Mesenchymal stem cell (in vitro differentiated cells and primary cell): ENCODE results near the gene IGSF21.

Experiments
- DNase-seq: peaks from one replicate; pipeline ENCODE4 v3.0.0-alpha.2; 2013
- H2AFZ ChIP-seq: one replicate; pipeline ENCODE4 v1.6.1; 2013; ENCODE audit warnings: low read depth, mild to moderate bottlenecking, control low read depth, inconsistent platforms, low read length, moderate library complexity
- H2AK5ac ChIP-seq: 2 replicates; pipeline ENCODE4 v1.6.1; 2013; ENCODE audit warnings: low read length, moderate library complexity, mild to moderate bottlenecking, inconsistent platforms; ENCODE audit not compliant: severe bottlenecking
- H2BK120ac ChIP-seq: one replicate; pipeline ENCODE4 v1.6.1; 2013; ENCODE audit warnings: low read depth, mild to moderate bottlenecking, inconsistent platforms, low read length, moderate library complexity
- H2BK12ac ChIP-seq, 2 experiments: one replicate each; pipeline ENCODE4 v1.6.1; 2013; ENCODE audit warnings: inconsistent platforms in 2 of 2, low read length in 2 of 2, mild to moderate bottlenecking in 2 of 2, moderate library complexity in 2 of 2, control low read depth in 1 of 2
- H2BK15ac ChIP-seq: one replicate; pipeline ENCODE4 v1.6.1; 2013; ENCODE audit warnings: mild to moderate bottlenecking, low read depth, inconsistent platforms; ENCODE audit not compliant: poor library complexity, severe bottlenecking
- H2BK5ac ChIP-seq: 2 replicates; pipeline ENCODE4 v1.6.1; 2013; ENCODE audit warnings: low read depth, mild to moderate bottlenecking, low read length, control low read depth, inconsistent platforms; ENCODE audit not compliant: poor library complexity, severe bottlenecking
- H3K14ac ChIP-seq, 2 experiments: one replicate each; pipeline ENCODE4 v1.6.1; 2013; ENCODE audit warnings: inconsistent platforms in 2 of 2, low read length in 2 of 2, control low read depth in 1 of 2, mild to moderate bottlenecking in 1 of 2, moderate library complexity in 1 of 2
- H3K18ac ChIP-seq, 2 experiments: one replicate each; pipeline ENCODE4 v1.6.1; 2013; ENCODE audit warnings: inconsistent platforms in 2 of 2, low read length in 2 of 2, control low read depth in 1 of 2, low read depth in 1 of 2, mild to moderate bottlenecking in 1 of 2
- H3K23ac ChIP-seq, 2 experiments: one replicate each; pipeline ENCODE4 v1.6.1; 2013; ENCODE audit warnings: inconsistent platforms in 2 of 2, low read length in 2 of 2, mild to moderate bottlenecking in 2 of 2, moderate library complexity in 2 of 2, control low read depth in 1 of 2
- H3K27ac ChIP-seq: 2 replicates; pipeline ENCODE4 v1.5.1; 2013; ENCODE audit warnings: mild to moderate bottlenecking, moderate library complexity, low read length, control low read depth, inconsistent platforms; ENCODE audit not compliant: poor library complexity, severe bottlenecking
- H3K27me3 ChIP-seq, 2 experiments: 2 replicates each; pipeline versions ENCODE4 v1.6.1 to v1.7.0; 2013; ENCODE audit warnings: low read length in 2 of 2, mild to moderate bottlenecking in 2 of 2, moderate library complexity in 2 of 2, control low read depth in 1 of 2, inconsistent platforms in 1 of 2; ENCODE audit not compliant: control insufficient read depth in 1 of 2, insufficient read depth in 1 of 2
- H3K36me3 ChIP-seq, 2 experiments: 2 replicates each; pipeline versions ENCODE4 v1.6.1 to v1.7.0; 2013; ENCODE audit warnings: low read length in 2 of 2, control low read depth in 1 of 2, inconsistent platforms in 1 of 2, low read depth in 1 of 2, mild to moderate bottlenecking in 1 of 2; ENCODE audit not compliant: insufficient read depth in 2 of 2, control insufficient read depth in 1 of 2
- H3K4ac ChIP-seq, 2 experiments: one replicate each; pipeline ENCODE4 v1.6.1; 2013; ENCODE audit warnings: inconsistent platforms in 2 of 2, low read length in 2 of 2, mild to moderate bottlenecking in 2 of 2, moderate library complexity in 2 of 2, control low read depth in 1 of 2, low read depth in 1 of 2
- H3K4me1 ChIP-seq: 2 replicates; pipeline ENCODE4 v1.6.1; 2013; ENCODE audit warnings: low read depth, low read length, control low read depth; ENCODE audit not compliant: control insufficient read depth, insufficient read depth
- H3K4me2 ChIP-seq: 2 replicates; pipeline ENCODE4 v1.6.1; 2013; ENCODE audit warnings: low read length, mild to moderate bottlenecking, inconsistent platforms; ENCODE audit not compliant: poor library complexity, severe bottlenecking
- H3K4me3 ChIP-seq, 2 experiments: 2 replicates each; pipeline versions ENCODE4 v1.5.1 to v1.7.0; 2013; ENCODE audit warnings: low read length in 2 of 2, mild to moderate bottlenecking in 2 of 2, control low read depth in 1 of 2, low read depth in 1 of 2; ENCODE audit not compliant: insufficient read depth in 1 of 2
- H3K79me1 ChIP-seq: replicated peaks from 2 replicates; pipeline ENCODE4 v1.6.1; 2013; ENCODE audit warnings: mild to moderate bottlenecking, control low read depth, low read length, inconsistent platforms; ENCODE audit not compliant: poor library complexity, severe bottlenecking
- H3K9ac ChIP-seq: 2 replicates; pipeline ENCODE4 v1.7.0; 2013; ENCODE audit warnings: mild to moderate bottlenecking, low read length, moderate library complexity
- H3K9me3 ChIP-seq: 2 replicates; pipeline ENCODE4 v1.7.0; 2013; ENCODE audit warnings: mild to moderate bottlenecking, low read length; ENCODE audit not compliant: control insufficient read depth
- H4K8ac ChIP-seq: one replicate; pipeline ENCODE4 v1.6.1; 2013; ENCODE audit warnings: inconsistent platforms, mild to moderate bottlenecking, low read length, moderate library complexity
- H4K91ac ChIP-seq: one replicate; pipeline ENCODE4 v1.6.1; 2013; ENCODE audit warnings: mild to moderate bottlenecking, low read length, inconsistent platforms
- WGBS: methylation state at CpG from one replicate; pipeline ENCODE4 v1.1.7; 2013; ENCODE audit warnings: mixed read lengths; 5-methylcytosine and 5-hydroxymethylcytosine counted together

The IGSF21 gene

GRCh38 chr1:18097206-18097605 is 10.4 kb upstream of the IGSF21 start:
- H4K8ac ChIP-seq, result no peak overlapping the region

GRCh38 chr1:18099026-18099425 is 8.6 kb upstream of the IGSF21 start:
- WGBS, result 73% methylated on average over 2 of the region's 2 CpGs
- Histone ChIP-seq H3K4me1 (no peaks in the 10 kb centered on the region), H3K18ac (no peak overlapping the region), H3K4me3 (no peak overlapping the region), H4K8ac (no peak overlapping the region), H2BK5ac (no peak overlapping the region), H3K4me2 (no peak overlapping the region), H3K14ac (no peak overlapping the region), H3K9ac (no peak overlapping the region), H2BK12ac (no peak overlapping the region), H3K23ac (no peak overlapping the region), H3K36me3 (no peaks in the 10 kb centered on the region), H3K4ac (no peak overlapping the region), H3K27ac (no peak overlapping the region), H2BK120ac (no peak overlapping the region), H4K91ac (no peak overlapping the region), H2AK5ac (no peak overlapping the region), H2AFZ (no peak overlapping the region), H3K9me3 (no peaks in the 10 kb centered on the region), H2BK15ac (no peak overlapping the region), H3K79me1 (no peaks in the 10 kb centered on the region), H3K27me3 (peaks cover 0 to 76% of the 10 kb centered on the region in 2 experiments)
- DNase-seq, result no peak

More at GRCh38 chr1:18097206-18097605, 10.4 kb upstream of the IGSF21 start:
- no peak overlapping the region for H3K4me3 ChIP-seq
- H2BK120ac ChIP-seq, result no peak overlapping the region
- no peaks in the 10 kb centered on the region for H3K36me3 ChIP-seq
- no peak overlapping the region for H3K18ac ChIP-seq
- H2BK5ac ChIP-seq, result no peak overlapping the region
- H3K4me1 ChIP-seq, result no peaks in the 10 kb centered on the region
- H3K79me1 ChIP-seq, result no peaks in the 10 kb centered on the region
- H3K27ac ChIP-seq, result no peak overlapping the region
- peaks cover 3% of the 10 kb centered on the region for H3K9me3 ChIP-seq
- H3K14ac ChIP-seq, result no peak overlapping the region
- no peak overlapping the region for H2AK5ac ChIP-seq
- peaks cover 0 to 65% of the 10 kb centered on the region in 2 experiments for H3K27me3 ChIP-seq
- no peak overlapping the region for H3K23ac ChIP-seq
- H2BK12ac ChIP-seq, result no peak overlapping the region
- no peak for DNase-seq
- H2AFZ ChIP-seq, result no peak overlapping the region
- H3K4ac ChIP-seq, result no peak overlapping the region
- no peak overlapping the region for H3K9ac ChIP-seq
- no peak overlapping the region for H4K91ac ChIP-seq
- H3K4me2 ChIP-seq, result no peak overlapping the region
- H2BK15ac ChIP-seq, result no peak overlapping the region

DNA sequence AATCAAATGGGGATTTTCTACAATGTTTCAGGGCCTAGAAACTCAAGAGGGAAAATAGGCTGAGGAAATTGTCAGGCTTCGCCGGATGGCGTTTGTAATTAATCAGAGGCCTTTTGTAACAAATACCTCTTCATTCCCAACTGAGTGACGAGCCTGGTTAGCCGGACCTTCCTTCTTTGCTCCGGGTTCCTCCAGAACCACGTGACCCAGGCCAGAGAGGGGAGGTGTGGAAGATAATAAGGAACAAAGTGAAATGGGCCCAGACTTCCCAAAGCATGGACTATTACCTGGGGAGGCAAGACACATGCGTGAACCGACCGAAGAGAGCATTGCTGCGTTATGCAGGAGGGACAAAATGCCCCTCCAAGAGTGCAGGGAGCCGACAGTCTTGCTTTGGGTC is 7.5 kb upstream of the IGSF21 start:
- Histone ChIP-seq H3K4me1 (no peaks in the 10 kb centered on the region), H2BK5ac (no peak overlapping the region), H3K18ac (no peak overlapping the region), H4K8ac (no peak overlapping the region), H2BK15ac (no peak overlapping the region), H2BK120ac (no peak overlapping the region), H3K27me3 (peaks cover 0 to 74% of the 10 kb centered on the region in 2 experiments), H3K4me3 (no peak overlapping the region), H4K91ac (no peak overlapping the region), H3K27ac (no peak overlapping the region), H2AFZ (no peak overlapping the region), H2AK5ac (no peak overlapping the region), H3K4ac (no peak overlapping the region), H3K9me3 (no peaks in the 10 kb centered on the region), H3K23ac (no peak overlapping the region), H2BK12ac (no peak overlapping the region), H3K14ac (no peak overlapping the region), H3K9ac (no peak overlapping the region), H3K36me3 (no peaks in the 10 kb centered on the region), H3K79me1 (no peaks in the 10 kb centered on the region), H3K4me2 (no peak overlapping the region)
- DNase-seq, result no peak
- 75% methylated on average over 11 of the region's 12 CpGs for WGBS

DNA sequence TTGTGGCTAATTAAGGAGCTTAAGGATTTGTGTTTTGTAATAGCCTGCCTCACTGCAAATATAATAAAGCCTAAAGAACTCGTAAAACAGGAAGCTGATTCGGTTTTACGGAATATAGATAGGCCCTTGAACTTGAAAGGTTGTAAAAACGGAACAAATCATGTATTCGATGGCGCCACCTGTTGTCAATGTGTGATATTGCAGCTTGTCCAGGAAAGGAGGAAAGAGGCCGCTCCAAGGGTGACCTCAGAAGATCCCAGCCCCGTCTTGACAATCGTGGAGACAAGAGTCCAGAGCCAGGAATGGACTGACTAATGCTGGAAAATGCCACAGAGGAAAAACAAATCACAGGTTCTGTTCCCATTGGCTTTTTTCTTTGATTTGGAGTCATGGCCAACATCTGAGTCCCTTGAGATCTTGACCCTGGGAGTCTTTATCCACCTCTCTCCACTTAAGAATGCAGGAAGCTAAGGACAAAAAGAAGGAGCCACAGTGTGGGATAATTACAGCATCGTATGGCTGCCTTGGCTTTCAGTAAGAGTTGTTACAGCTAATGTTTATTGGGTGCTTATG is 7.0 kb upstream of the IGSF21 start:
- no peak overlapping the region for H4K8ac ChIP-seq
- H3K9me3 ChIP-seq, result no peaks in the 10 kb centered on the region
- H3K23ac ChIP-seq, result no peak overlapping the region
- no peak overlapping the region for H3K27ac ChIP-seq
- no peak overlapping the region for H3K18ac ChIP-seq
- H3K4ac ChIP-seq, result no peak overlapping the region
- no peak overlapping the region for H2BK120ac ChIP-seq
- H3K4me3 ChIP-seq, result no peak overlapping the region
- H2BK12ac ChIP-seq, result no peak overlapping the region
- H2BK5ac ChIP-seq, result no peak overlapping the region
- H3K79me1 ChIP-seq, result no peaks in the 10 kb centered on the region
- H3K14ac ChIP-seq, result no peak overlapping the region
- H2AFZ ChIP-seq, result no peak overlapping the region
- no peak overlapping the region for H2AK5ac ChIP-seq
- DNase-seq, result peak; percentile 46
- no peaks in the 10 kb centered on the region for H3K4me1 ChIP-seq
- H3K4me2 ChIP-seq, result no peak overlapping the region
- 9% methylated on average over 10 of the region's 10 CpGs for WGBS
- no peaks in the 10 kb centered on the region for H3K36me3 ChIP-seq
- no peak overlapping the region for H2BK15ac ChIP-seq
- no peak overlapping the region for H3K9ac ChIP-seq
- peaks cover 3 to 72% of the 10 kb centered on the region in 2 experiments for H3K27me3 ChIP-seq
- H4K91ac ChIP-seq, result no peak overlapping the region
